Cardiac fibroblast (primary cell): ENCODE measurements around the gene ASTN2.
A peak's percentile ranks its signal among the peaks of the same experiment; 100 is the strongest.

ENCODE experiments used
- DNase-seq, 2 donors: peaks; one replicate each; pipeline versions ENCODE4 v3.0.0 to v3.0.0-alpha.2; 2010; ENCODE audit warnings: low read depth in 2 of 2
- H3K4me3 ChIP-seq, 2 donors: replicated peaks in 1 of 2; 1 replicate in 1 of 2; 2 replicates in 1 of 2; pipeline ENCODE4 v1.5.1; 2011; ENCODE audit warnings: low read depth in 2 of 2, low read length in 2 of 2, mild to moderate bottlenecking in 2 of 2, moderate library complexity in 1 of 2
- TF ChIP-seq, protein P1 (sequence below): IDR thresholded peaks from one replicate; pipeline ENCODE4 v1.5.1; 2011; ENCODE audit warnings: low read depth, mild to moderate bottlenecking, low read length, inconsistent platforms

The ASTN2 gene

DNA sequence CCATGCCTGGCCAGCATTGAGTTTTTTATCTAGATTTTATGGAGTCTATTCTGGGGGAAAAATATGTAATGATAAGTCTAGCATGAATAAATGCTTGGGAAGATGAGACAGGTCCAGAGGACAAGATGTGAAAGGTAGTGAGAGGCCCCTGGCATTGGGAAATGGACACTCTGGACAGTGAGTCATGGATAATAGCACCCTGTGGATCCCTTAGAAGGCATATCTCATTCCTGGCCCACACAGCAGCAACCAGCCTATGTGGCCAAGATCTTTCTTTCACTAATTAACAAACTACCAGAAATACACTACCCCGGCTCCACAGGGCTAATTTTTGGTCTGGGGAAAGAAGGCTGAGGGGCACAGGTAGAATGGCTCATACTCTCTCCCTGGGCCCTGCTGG is 371.7 kb downstream of the ASTN2 start:
- DNase-seq, result no peak
- no peak overlapping the region for H3K4me3 ChIP-seq
- TF ChIP-seq, protein P1, sequence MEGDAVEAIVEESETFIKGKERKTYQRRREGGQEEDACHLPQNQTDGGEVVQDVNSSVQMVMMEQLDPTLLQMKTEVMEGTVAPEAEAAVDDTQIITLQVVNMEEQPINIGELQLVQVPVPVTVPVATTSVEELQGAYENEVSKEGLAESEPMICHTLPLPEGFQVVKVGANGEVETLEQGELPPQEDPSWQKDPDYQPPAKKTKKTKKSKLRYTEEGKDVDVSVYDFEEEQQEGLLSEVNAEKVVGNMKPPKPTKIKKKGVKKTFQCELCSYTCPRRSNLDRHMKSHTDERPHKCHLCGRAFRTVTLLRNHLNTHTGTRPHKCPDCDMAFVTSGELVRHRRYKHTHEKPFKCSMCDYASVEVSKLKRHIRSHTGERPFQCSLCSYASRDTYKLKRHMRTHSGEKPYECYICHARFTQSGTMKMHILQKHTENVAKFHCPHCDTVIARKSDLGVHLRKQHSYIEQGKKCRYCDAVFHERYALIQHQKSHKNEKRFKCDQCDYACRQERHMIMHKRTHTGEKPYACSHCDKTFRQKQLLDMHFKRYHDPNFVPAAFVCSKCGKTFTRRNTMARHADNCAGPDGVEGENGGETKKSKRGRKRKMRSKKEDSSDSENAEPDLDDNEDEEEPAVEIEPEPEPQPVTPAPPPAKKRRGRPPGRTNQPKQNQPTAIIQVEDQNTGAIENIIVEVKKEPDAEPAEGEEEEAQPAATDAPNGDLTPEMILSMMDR, result no peak

DNA sequence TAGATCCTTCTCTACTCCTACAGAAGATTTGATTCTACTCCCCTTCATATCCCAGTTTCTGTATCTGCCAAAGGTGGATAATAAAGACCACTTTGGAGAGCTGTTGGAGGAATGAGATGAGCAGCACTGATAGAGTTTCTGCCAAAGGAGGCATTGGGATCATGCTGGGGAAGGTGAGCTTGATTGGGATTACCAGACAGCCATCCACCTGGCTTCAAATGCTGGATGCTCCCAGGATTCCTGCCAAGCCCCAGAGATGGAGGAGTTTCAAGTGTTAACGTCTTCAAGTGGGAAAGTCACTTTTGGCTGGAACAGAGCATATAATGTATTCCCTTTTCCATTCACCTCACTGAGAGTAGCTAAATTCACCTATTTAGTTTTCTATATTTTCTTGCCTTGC is 379.3 kb downstream of the ASTN2 start:
- no peak overlapping the region for H3K4me3 ChIP-seq
- no peak for DNase-seq
- TF ChIP-seq, protein P1, result no peak

DNA sequence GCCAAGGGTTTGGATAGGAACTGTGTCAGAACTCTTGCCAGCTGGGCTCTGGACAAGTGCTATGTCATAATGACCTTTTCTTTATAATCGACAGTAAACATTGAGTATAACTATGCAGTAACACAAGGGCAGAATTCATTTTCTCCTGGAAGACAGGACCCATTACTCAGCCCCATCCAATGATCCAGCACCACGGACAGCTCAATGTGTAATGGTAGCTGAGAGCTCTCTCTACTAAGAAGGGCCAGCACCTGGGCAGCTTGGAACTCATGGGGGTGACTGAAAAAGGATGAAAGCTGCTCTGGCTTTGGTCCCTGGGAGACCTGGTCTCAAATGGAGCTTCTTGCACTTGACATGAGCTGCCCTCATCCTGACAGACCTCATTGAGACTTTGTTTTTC is 380.0 kb downstream of the ASTN2 start:
- DNase-seq, result peak in 1 of 2 donors; percentile 1
- no peak overlapping the region for H3K4me3 ChIP-seq
- TF ChIP-seq, protein P1, result no peak

DNA sequence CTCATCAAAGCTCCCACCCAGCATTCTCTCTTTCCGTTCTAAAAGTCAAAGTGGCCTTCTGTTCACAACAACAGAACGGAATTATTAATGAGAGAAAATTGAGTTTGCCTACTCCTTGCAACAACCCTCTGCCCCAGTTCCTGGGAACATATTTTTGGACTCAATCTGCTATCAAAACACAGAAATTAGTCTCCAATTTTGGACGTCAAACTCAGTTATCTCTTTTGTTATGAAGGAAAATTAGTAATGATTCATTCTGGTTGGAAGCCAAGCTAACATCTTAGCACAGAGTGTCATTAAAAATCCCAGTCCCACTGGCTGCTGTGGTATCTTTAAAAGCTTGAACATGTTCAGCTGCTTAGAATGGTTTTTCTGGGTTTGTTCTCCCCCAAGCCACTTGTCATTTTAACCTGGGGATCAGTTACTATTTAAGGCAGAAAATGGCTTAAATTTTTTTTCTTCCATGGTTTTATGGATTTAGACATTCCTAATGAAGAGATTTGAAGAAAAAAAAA is 384.5 kb downstream of the ASTN2 start:
- no peak for DNase-seq
- TF ChIP-seq, protein P1, result no peak

DNA sequence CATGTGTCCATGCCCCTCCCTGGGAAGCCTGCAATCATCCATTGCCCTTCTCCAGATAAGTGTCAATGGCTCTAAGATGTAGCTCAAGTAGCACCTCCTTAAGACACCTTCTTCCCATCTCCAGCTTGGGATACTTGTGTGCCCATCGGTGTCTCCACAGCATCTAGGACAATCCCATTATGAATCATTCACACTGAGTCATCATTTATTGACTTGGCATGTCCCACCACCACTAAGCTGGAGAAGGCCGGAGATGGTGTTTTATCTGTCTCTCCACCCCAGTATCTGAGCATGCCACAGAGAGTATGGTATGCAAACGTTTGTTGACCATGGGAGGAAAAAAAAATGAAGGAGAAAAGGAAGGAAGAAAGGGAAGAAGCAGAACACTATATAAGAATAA is 385.5 kb downstream of the ASTN2 start:
- TF ChIP-seq, protein P1, result no peak
- no peak for DNase-seq
- H3K4me3 ChIP-seq, result no peak overlapping the region

More for the DNA sequence above, 384.5 kb downstream of the ASTN2 start:
- H3K4me3 ChIP-seq, result no peak overlapping the region

DNA sequence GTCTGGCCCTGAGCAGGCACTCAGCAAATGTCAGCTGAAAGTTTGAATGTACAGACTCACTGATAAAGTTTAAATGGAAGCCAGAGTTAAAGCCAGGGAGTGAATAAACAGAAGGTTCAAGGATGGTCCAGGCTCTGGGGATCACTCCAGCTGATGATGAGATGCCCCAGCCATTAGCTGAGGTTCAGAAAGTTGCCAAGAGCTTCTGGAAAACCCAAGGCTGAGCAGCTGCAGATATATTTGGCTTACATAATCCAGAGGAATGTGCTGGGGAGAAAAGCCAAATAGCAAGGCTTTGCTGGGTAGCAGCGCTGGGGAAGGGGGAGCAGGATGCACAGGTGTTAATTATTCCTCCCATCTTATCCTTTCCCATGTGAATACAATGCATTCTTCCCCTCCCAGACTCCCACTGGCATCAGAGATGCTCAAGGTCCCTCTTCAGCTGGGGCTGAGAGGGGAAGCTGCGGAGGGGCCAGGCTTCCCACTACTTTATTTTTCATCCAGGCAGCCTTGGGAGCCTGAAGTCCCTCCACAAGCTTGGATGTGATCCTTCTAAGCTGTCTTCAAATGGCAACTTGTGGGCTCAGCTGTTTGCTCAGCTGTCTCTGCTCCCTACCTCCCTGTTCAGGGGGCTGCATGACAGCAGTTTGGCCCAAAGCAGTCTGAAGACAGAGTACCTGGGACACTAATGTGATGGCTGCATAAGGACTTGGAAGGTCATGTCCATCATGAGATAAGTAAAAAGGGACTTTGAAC is 386.6 kb downstream of the ASTN2 start:
- TF ChIP-seq, protein P1, result no peak
- no peak for DNase-seq
- H3K4me3 ChIP-seq, result no peak overlapping the region
